GM12878 (cell line): ENCODE results near the gene FNDC11. TPM values are rescaled to one million over a fixed set of nuclear protein-coding genes. Genes with fewer than 3 reads are reported as not detected.

ENCODE experiments used
- ATAC-seq: fragments of 200-7000 bp; cut with Tn5 transposase; 3 replicates; pipeline ENCODE4 v1.9.1; 2020; ENCODE audit warnings: mild to moderate bottlenecking, moderate library complexity
- BruUV-seq: library from RNA; stranded (reverse); fragments of 400-500 nt; replicated peaks from 2 replicates; lab custom pipeline; 2021; lab: Mats Ljungman, UMichigan
- CTCF ChIA-PET: fragments of 300-600 bp; sonication (Branson Sonifier 250); formaldehyde crosslinking; extraction: SDS; loops from one replicate; lab custom pipeline; 2021; ENCODE audit warnings: inconsistent platforms; lab: Yijun Ruan, JAX
- POLR2A ChIA-PET: fragments of 350-600 bp; formaldehyde crosslinking; extraction: SDS; loops from one replicate; lab custom pipeline; 2021; ENCODE audit warnings: inconsistent platforms; lab: Charles Lee
- RAD21 ChIA-PET: fragments of 300-600 bp; sonication (Branson Sonifier 250); formaldehyde crosslinking; loops from one replicate; lab custom pipeline; 2023; ENCODE audit warnings: antibody characterized with exemption; ENCODE audit not compliant: unreplicated experiment; lab: Charles Lee
- SMC1A ChIA-PET: fragments of 300-600 bp; sonication (Branson Sonifier 250); formaldehyde crosslinking; loops from one replicate; lab custom pipeline; 2023; ENCODE audit not compliant: unreplicated experiment, uncharacterized antibody; lab: Charles Lee
- DNase-seq: peaks from one replicate; pipeline ENCODE4 v3.0.0-alpha.2; 2011; ENCODE audit warnings: low read depth, low spot score
- FAIRE-seq: peaks from 3 replicates; lab custom pipeline; 2011; peaks lifted over from hg19 to GRCh38; lab: Jason Lieb, UNC
- H2AFZ ChIP-seq: 2 replicates; pipeline ENCODE4 v1.6.0; 2011; ENCODE audit warnings: low read depth, low read length, control low read depth; ENCODE audit not compliant: control insufficient read depth
- H3K27ac ChIP-seq: 2 replicates; pipeline ENCODE4 v1.5.1; 2011; ENCODE audit warnings: control low read depth; ENCODE audit not compliant: control insufficient read depth, insufficient read depth
- H3K27me3 ChIP-seq, 2 experiments: replicated peaks in 1 of 2; 2 replicates each; pipeline versions ENCODE4 v1.6.0 to v1.6.1; 2011; ENCODE audit warnings: low read length in 1 of 2; ENCODE audit not compliant: control insufficient read depth in 2 of 2, insufficient read depth in 2 of 2
- H3K36me3 ChIP-seq, 2 experiments: 2 replicates each; pipeline ENCODE4 v1.5.1; 2011; ENCODE audit warnings: low read length in 1 of 2; ENCODE audit not compliant: control insufficient read depth in 2 of 2, insufficient read depth in 2 of 2
- H3K4me1 ChIP-seq: 2 replicates; pipeline ENCODE4 v1.6.1; 2011; ENCODE audit warnings: mild to moderate bottlenecking, low read length, moderate library complexity, mixed read lengths; ENCODE audit not compliant: control insufficient read depth, insufficient read depth
- H3K4me2 ChIP-seq: 2 replicates; pipeline ENCODE4 v1.6.0; 2011; ENCODE audit warnings: control low read depth; ENCODE audit not compliant: control insufficient read depth, insufficient read depth
- H3K4me3 ChIP-seq: fragments of 200-600 bp; sonication (generic); 2 replicates; pipeline ENCODE4 v1.5.1; 2016
- H3K79me2 ChIP-seq: 2 replicates; pipeline ENCODE4 v1.6.0; 2011; ENCODE audit warnings: low read length; ENCODE audit not compliant: control insufficient read depth, insufficient read depth
- H3K9ac ChIP-seq: 2 replicates; pipeline ENCODE4 v1.8.0; 2011; ENCODE audit warnings: low read length, control low read depth, mixed read lengths; ENCODE audit not compliant: control insufficient read depth, insufficient read depth
- H3K9me3 ChIP-seq: replicated peaks from 3 replicates; pipeline ENCODE4 v1.5.1; 2011; ENCODE audit warnings: mild to moderate bottlenecking, low read length; ENCODE audit not compliant: control insufficient read depth, insufficient read depth
- H4K20me1 ChIP-seq: 2 replicates; pipeline ENCODE4 v1.6.0; 2011; ENCODE audit not compliant: control insufficient read depth, insufficient read depth
- BCL11A ChIP-seq: IDR thresholded peaks from 2 replicates; pipeline ENCODE4 v1.6.1; 2011; ENCODE audit warnings: low read depth, low read length
- BHLHE40 ChIP-seq, 2 experiments: fragments of 450-650 bp in 1 of 2; IDR thresholded peaks; 2 replicates each; pipeline ENCODE4 v1.6.1; 2011 to 2017; ENCODE audit warnings: low read depth in 2 of 2, borderline replicate concordance in 1 of 2, improper control_type of control experiment in 1 of 2, low read length in 1 of 2, mild to moderate bottlenecking in 1 of 2
- HCFC1 ChIP-seq: fragments of 150-350 bp; IDR thresholded peaks from 2 replicates; pipeline ENCODE4 v1.6.1; 2014; ENCODE audit warnings: low read length
- MTA3 ChIP-seq: IDR thresholded peaks from 2 replicates; pipeline ENCODE4 v1.6.1; 2012; ENCODE audit warnings: low read length, inconsistent platforms, borderline replicate concordance
- MXI1 ChIP-seq: fragments of 150-350 bp; IDR thresholded peaks from 2 replicates; pipeline ENCODE4 v1.6.1; 2011; ENCODE audit warnings: low read depth, mild to moderate bottlenecking, inconsistent platforms, low read length, improper control_type of control experiment
- MYB ChIP-seq: fragments of 150-350 bp; IDR thresholded peaks from 2 replicates; pipeline ENCODE4 v1.6.1; 2014; ENCODE audit warnings: mild to moderate bottlenecking, low read depth, low read length, borderline replicate concordance
- RB1 ChIP-seq: fragments of 450-650 bp; formaldehyde crosslinking; IDR thresholded peaks from 2 replicates; pipeline ENCODE4 v1.6.1; 2017; ENCODE audit warnings: mild to moderate bottlenecking, borderline replicate concordance
- RELA ChIP-seq: fragments of 450-650 bp; IDR thresholded peaks from 2 replicates; pipeline ENCODE4 v1.8.0; 2014; ENCODE audit warnings: borderline replicate concordance; ENCODE audit not compliant: partially characterized antibody
- SIN3A ChIP-seq: IDR thresholded peaks from 2 replicates; pipeline ENCODE4 v1.6.1; 2012; ENCODE audit warnings: low read depth, low read length, improper control_type of control experiment
- SPI1 ChIP-seq: IDR thresholded peaks from 2 replicates; pipeline ENCODE4 v1.6.1; 2011; ENCODE audit warnings: low read depth, mild to moderate bottlenecking, low read length, moderate library complexity, borderline replicate concordance; ENCODE audit not compliant: insufficient read depth
- ZNF384 ChIP-seq: IDR thresholded peaks from 2 replicates; pipeline ENCODE4 v1.6.1; 2012; ENCODE audit warnings: low read depth, mild to moderate bottlenecking, low read length, improper control_type of control experiment, borderline replicate concordance
- ZNF622 ChIP-seq: fragments of 450-650 bp; IDR thresholded peaks from 2 replicates; pipeline ENCODE4 v1.6.1; 2017; ENCODE audit warnings: mild to moderate bottlenecking, inconsistent platforms
- WGBS: methylation state at CpG from one replicate; pipeline ENCODE4 v1.1.6; 2016; ENCODE audit warnings: low lambda C conversion rate; ENCODE audit not compliant: insufficient replicate concordance, insufficient coverage; ENCODE audit errors: missing lambda C conversion rate; 5-methylcytosine and 5-hydroxymethylcytosine counted together
- in situ Hi-C: fragments of 300-500 bp; cut with MboI; formaldehyde crosslinking; loops from 9 replicates; pipeline ENCODE4 v1.14.3; 2018; ENCODE audit warnings: mixed read lengths
- intact Hi-C: fragments of 100-400 bp; cut with micrococcal nuclease; formaldehyde crosslinking; loops from one replicate; pipeline ENCODE4 v1.14.2; 2022; ENCODE audit not compliant: unreplicated experiment
- polyA plus RNA-seq, 11 experiments: library from polyadenylated mRNA; depleted of rRNA in 4 of 11; unstranded in 6 of 11; stranded (reverse) in 5 of 11; fragments of >200 nt; fragmentation: Nextera tagmentation in 4 of 11; fragmentation: Illumina TruSeq in 1 of 11; extraction: Ambion mirVana in 4 of 11; extraction: Trizol in 1 of 11; gene quantifications; 1 replicate in 1 of 11; 2 replicates in 10 of 11; pipeline versions ENCODE4 v1.2.1 to v1.2.3, GENCODE V29; 2011 to 2016; ENCODE audit warnings: inconsistent platforms in 2 of 11, missing spikeins in 2 of 11, low read depth in 1 of 11
- total RNA-seq, 4 experiments: library from RNA; depleted of rRNA in 3 of 4; stranded (reverse); fragments of >200 nt in 3 of 4; fragmentation: Illumina TruSeq in 1 of 4; extraction: Trizol in 1 of 4; gene quantifications; 2 replicates each; pipeline versions ENCODE4 v1.2.1 to v1.2.3, GENCODE V29; 2013 to 2021
- TF ChIP-seq, protein P1 (sequence below): IDR thresholded peaks from 2 replicates; pipeline ENCODE4 v1.6.1; 2012; ENCODE audit warnings: mild to moderate bottlenecking, low read depth, low read length

The FNDC11 gene
- total and polyA plus RNA-seq, 10 of the 15 experiments (the other 5 are each of a cell fraction or from before 2014, with no cell fraction given): 0.09 to 0.72 (median 0.34) TPM; not detected in 2

DNA sequence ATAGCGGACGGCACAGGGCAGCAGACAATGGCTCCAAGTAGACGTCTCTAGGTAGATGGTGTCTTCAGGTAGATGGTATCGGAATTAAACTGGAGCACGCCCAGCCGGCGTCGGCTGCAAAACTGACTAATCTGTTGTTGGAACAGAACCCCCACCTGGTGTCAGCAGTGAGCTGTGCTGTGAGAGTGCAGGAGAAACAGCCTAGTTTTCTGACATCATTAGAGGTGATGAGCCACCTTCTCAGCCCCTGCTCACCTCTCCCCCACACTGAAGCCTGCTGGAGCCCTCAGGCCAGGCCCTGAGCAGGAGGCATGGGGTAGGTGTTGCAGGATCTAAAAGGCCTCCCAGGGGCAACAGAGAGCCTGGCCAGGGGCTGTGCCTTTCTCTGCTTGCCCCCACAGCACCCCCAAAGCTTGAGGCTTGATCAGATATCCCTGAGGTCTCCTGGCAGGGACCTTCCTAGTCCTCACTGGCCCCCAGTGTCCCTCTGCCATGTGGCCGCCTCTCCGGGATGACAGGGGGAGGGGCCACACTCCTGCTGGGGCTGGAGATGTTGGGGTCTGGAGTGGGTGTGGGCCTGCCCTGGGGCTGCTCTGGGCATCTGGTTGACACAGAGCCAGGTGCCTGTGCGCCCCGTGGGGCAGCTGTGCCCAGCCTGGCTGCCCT is 27.0 kb downstream of the FNDC11 start (continued):
- TF ChIP-seq SPI1 (no peak), MYB (no peak), SIN3A (no peak), BHLHE40 (IDR thresholded peaks at IDR 0.05; ENCODE audit: borderline replicate concordance in 1 of 2, low read depth in 2 of 2, low read length in 1 of 2) (no peak), BCL11A (no peak)
- TF ChIP-seq, protein P1, sequence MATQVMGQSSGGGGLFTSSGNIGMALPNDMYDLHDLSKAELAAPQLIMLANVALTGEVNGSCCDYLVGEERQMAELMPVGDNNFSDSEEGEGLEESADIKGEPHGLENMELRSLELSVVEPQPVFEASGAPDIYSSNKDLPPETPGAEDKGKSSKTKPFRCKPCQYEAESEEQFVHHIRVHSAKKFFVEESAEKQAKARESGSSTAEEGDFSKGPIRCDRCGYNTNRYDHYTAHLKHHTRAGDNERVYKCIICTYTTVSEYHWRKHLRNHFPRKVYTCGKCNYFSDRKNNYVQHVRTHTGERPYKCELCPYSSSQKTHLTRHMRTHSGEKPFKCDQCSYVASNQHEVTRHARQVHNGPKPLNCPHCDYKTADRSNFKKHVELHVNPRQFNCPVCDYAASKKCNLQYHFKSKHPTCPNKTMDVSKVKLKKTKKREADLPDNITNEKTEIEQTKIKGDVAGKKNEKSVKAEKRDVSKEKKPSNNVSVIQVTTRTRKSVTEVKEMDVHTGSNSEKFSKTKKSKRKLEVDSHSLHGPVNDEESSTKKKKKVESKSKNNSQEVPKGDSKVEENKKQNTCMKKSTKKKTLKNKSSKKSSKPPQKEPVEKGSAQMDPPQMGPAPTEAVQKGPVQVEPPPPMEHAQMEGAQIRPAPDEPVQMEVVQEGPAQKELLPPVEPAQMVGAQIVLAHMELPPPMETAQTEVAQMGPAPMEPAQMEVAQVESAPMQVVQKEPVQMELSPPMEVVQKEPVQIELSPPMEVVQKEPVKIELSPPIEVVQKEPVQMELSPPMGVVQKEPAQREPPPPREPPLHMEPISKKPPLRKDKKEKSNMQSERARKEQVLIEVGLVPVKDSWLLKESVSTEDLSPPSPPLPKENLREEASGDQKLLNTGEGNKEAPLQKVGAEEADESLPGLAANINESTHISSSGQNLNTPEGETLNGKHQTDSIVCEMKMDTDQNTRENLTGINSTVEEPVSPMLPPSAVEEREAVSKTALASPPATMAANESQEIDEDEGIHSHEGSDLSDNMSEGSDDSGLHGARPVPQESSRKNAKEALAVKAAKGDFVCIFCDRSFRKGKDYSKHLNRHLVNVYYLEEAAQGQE: no peak

DNA sequence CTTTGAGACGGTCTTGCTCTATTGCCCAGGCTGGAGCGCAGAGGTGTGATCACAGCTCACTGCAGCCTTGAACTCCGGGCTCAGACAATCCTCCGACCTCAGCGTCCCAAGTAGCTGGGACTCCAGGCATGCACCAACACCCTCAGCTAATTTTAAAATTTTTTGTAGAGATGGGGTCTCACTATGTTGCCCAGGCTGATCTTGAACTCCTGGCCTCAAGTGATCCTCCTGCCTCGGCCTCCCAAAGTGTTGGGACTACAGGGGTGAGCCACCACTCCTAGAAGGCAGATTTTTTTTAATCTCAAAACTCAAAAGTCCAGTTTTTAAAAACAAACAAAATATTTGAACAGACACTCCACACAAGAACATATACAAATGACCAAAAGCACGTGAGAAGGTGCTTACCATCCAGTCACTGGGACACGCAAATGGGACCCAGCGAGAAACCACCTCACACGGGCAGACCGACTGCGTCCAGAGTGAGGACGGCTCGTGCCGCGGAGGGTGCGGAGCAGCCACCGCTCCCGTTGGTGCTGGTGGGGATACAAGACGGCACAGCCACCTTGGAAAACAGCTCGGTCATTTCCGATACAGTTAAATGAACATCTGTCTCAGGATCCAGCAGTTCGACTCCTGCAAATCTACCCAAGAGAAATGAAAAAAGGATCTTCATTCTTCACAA is 28.6 kb downstream of the FNDC11 start:
- SMC1A ChIA-PET: interaction anchor here (1.8 to 2.2 kb wide), 2 partner anchors 45 to 132 kb away, joined by 4 to 8 read pairs; partner anchors contain the start of gene PTK6

More for the DNA sequence above, 28.6 kb downstream of the FNDC11 start:
- Histone ChIP-seq H3K4me1 (no peaks in the 10 kb centered on the region), H3K79me2 (no peaks in the 10 kb centered on the region), H3K4me3 (no peak overlapping the region), H4K20me1 (no peaks in the 10 kb centered on the region; the same call in 1 of the 2 replicates), H3K9ac (no peak overlapping the region), H3K27me3 (no peaks in the 10 kb centered on the region), H3K4me2 (no peak overlapping the region), H3K27ac (no peak overlapping the region), H3K36me3 (no peaks in the 10 kb centered on the region), H2AFZ (no peak overlapping the region), H3K9me3 (no peaks in the 10 kb centered on the region)
- ATAC-seq (no peak), DNase-seq (no peak), FAIRE-seq (no peak)
- no TSS peak for BruUV-seq
- intact Hi-C loops: no loop called here
- RAD21 ChIA-PET: interaction anchor here (0.8 to 2.3 kb wide), 4 partner anchors 43 to 76 kb away, joined by 3 to 15 read pairs (median 4); partner anchors contain the start of gene RTEL1
- CTCF ChIA-PET: interaction anchor here (0.8 to 2.3 kb wide), 7 partner anchors 20 to 204 kb away, joined by 3 to 8 read pairs (median 3); partner anchors contain the start of genes LIME1, PTK6 and RTEL1
- POLR2A ChIA-PET: no interaction called here
- TF ChIP-seq MXI1: no peak
- TF ChIP-seq HCFC1: no peak
- no peak for TF ChIP-seq RB1
- TF ChIP-seq ZNF384: no peak
- no peak for TF ChIP-seq ZNF622
- TF ChIP-seq RELA: no peak
- no peak for TF ChIP-seq MTA3
- in situ Hi-C loops: no loop called here
- 76% methylated on average over 23 of the region's 23 CpGs for WGBS
